ENCODE results near the gene SCAP. TPM values are rescaled to one million over a fixed set of nuclear protein-coding genes. Genes with fewer than 3 reads are reported as not detected.
A peak's percentile ranks its signal among the peaks of the same experiment; 100 is the strongest.

The SCAP gene
- total RNA-seq, 1 donor from 2014 or later = 79.6 TPM

- intact Hi-C loops (cut with micrococcal nuclease) = no loop called here
- no peak for DNase-seq (ENCODE audit: low spot score)
- H3K27me3 Mint-ChIP-seq (ENCODE audit: low read depth) = no peaks in the 10 kb centered on the region
- no peak overlapping the region for H3K4me3 Mint-ChIP-seq (ENCODE audit: low read depth)
- peaks cover 23% of the 10 kb centered on the region for H3K36me3 Mint-ChIP-seq (ENCODE audit: low read depth)
- H3K27ac Mint-ChIP-seq = no peak overlapping the region
- no peaks in the 10 kb centered on the region for H3K9me3 Mint-ChIP-seq
- peaks cover 1% of the 10 kb centered on the region for H3K4me1 Mint-ChIP-seq (ENCODE audit: low read depth)
These were observed 33.8 kb downstream of the SCAP start for GRCh38 chr3:47441796-47442551.

- H3K27ac Mint-ChIP-seq = no peak overlapping the region
These were observed 35.6 kb downstream of the SCAP start for GRCh38 chr3:47440131-47440530.

GRCh38 chr3:47436180-47436579, 39.6 kb downstream of the SCAP start:
- Mint-ChIP-seq H3K27ac (no peak overlapping the region), H3K4me1 (ENCODE audit: low read depth) (peaks cover 6% of the 10 kb centered on the region), H3K36me3 (ENCODE audit: low read depth) (peaks cover 32% of the 10 kb centered on the region), H3K27me3 (ENCODE audit: low read depth) (no peaks in the 10 kb centered on the region), H3K4me3 (ENCODE audit: low read depth) (no peak overlapping the region), H3K9me3 (no peaks in the 10 kb centered on the region)
- no peak for DNase-seq (ENCODE audit: low spot score)
- intact Hi-C loops (cut with micrococcal nuclease) = no loop called here

More at GRCh38 chr3:47440131-47440530, 35.6 kb downstream of the SCAP start:
- Mint-ChIP-seq H3K36me3 (ENCODE audit: low read depth) (peaks cover 21% of the 10 kb centered on the region), H3K4me1 (ENCODE audit: low read depth) (peaks cover 1% of the 10 kb centered on the region), H3K27me3 (ENCODE audit: low read depth) (no peaks in the 10 kb centered on the region), H3K4me3 (ENCODE audit: low read depth) (no peak overlapping the region), H3K9me3 (no peaks in the 10 kb centered on the region)
- intact Hi-C loops (cut with micrococcal nuclease) = no loop called here
- no peak for DNase-seq (ENCODE audit: low spot score)

GRCh38 chr3:47434849-47435248, 40.9 kb downstream of the SCAP start:
- H3K9me3 Mint-ChIP-seq = no peaks in the 10 kb centered on the region
- H3K27ac Mint-ChIP-seq = no peak overlapping the region

GRCh38 chr3:47433796-47434195, 41.9 kb downstream of the SCAP start:
- H3K9me3 Mint-ChIP-seq = no peaks in the 10 kb centered on the region
- H3K4me3 Mint-ChIP-seq (ENCODE audit: low read depth) = no peak overlapping the region
- DNase-seq (ENCODE audit: low spot score) = no peak
- H3K4me1 Mint-ChIP-seq (ENCODE audit: low read depth) = peaks cover 6% of the 10 kb centered on the region
- no peaks in the 10 kb centered on the region for H3K27me3 Mint-ChIP-seq (ENCODE audit: low read depth)
- intact Hi-C loops (cut with micrococcal nuclease) = no loop called here
- H3K27ac Mint-ChIP-seq = no peak overlapping the region
- H3K36me3 Mint-ChIP-seq (ENCODE audit: low read depth) = peaks cover 33% of the 10 kb centered on the region

More at GRCh38 chr3:47434849-47435248, 40.9 kb downstream of the SCAP start:
- Mint-ChIP-seq H3K36me3 (ENCODE audit: low read depth) (peaks cover 35% of the 10 kb centered on the region), H3K4me1 (ENCODE audit: low read depth) (peaks cover 6% of the 10 kb centered on the region), H3K4me3 (ENCODE audit: low read depth) (no peak overlapping the region), H3K27me3 (ENCODE audit: low read depth) (no peaks in the 10 kb centered on the region)
- DNase-seq (ENCODE audit: low spot score) = no peak
- intact Hi-C loops (cut with micrococcal nuclease) = no loop called here

- Mint-ChIP-seq H3K36me3 (ENCODE audit: low read depth) (peaks cover 27% of the 10 kb centered on the region), H3K4me3 (ENCODE audit: low read depth) (no peak overlapping the region)
These were observed 43.1 kb downstream of the SCAP start for GRCh38 chr3:47432673-47433072.

GRCh38 chr3:47431225-47431624, 44.5 kb downstream of the SCAP start:
- no peak overlapping the region for H3K4me3 Mint-ChIP-seq (ENCODE audit: low read depth)
- H3K9me3 Mint-ChIP-seq = no peaks in the 10 kb centered on the region
- H3K27me3 Mint-ChIP-seq (ENCODE audit: low read depth) = no peaks in the 10 kb centered on the region
- no peak for DNase-seq (ENCODE audit: low spot score)
- intact Hi-C loops (cut with micrococcal nuclease) = no loop called here
- peak overlapping the region; percentile 45 for H3K27ac Mint-ChIP-seq
- H3K36me3 Mint-ChIP-seq (ENCODE audit: low read depth) = peaks cover 27% of the 10 kb centered on the region
- H3K4me1 Mint-ChIP-seq (ENCODE audit: low read depth) = peaks cover 6% of the 10 kb centered on the region

More at GRCh38 chr3:47432673-47433072, 43.1 kb downstream of the SCAP start:
- no peak for DNase-seq (ENCODE audit: low spot score)
- Mint-ChIP-seq H3K4me1 (ENCODE audit: low read depth) (peaks cover 6% of the 10 kb centered on the region), H3K9me3 (no peaks in the 10 kb centered on the region), H3K27me3 (ENCODE audit: low read depth) (no peaks in the 10 kb centered on the region), H3K27ac (no peak overlapping the region)
- intact Hi-C loops (cut with micrococcal nuclease) = no loop called here

- intact Hi-C loops (cut with micrococcal nuclease) = no loop called here
- peaks cover 27% of the 10 kb centered on the region for H3K36me3 Mint-ChIP-seq (ENCODE audit: low read depth)
- peaks cover 6% of the 10 kb centered on the region for H3K4me1 Mint-ChIP-seq (ENCODE audit: low read depth)
- no peak overlapping the region for H3K27ac Mint-ChIP-seq
- H3K9me3 Mint-ChIP-seq = no peaks in the 10 kb centered on the region
- no peaks in the 10 kb centered on the region for H3K27me3 Mint-ChIP-seq (ENCODE audit: low read depth)
- no peak overlapping the region for H3K4me3 Mint-ChIP-seq (ENCODE audit: low read depth)
- DNase-seq (ENCODE audit: low spot score) = no peak
These were observed 45.1 kb downstream of the SCAP start for GRCh38 chr3:47430606-47431005.

- no peak overlapping the region for H3K4me3 Mint-ChIP-seq (ENCODE audit: low read depth)
- H3K36me3 Mint-ChIP-seq (ENCODE audit: low read depth) = peaks cover 26% of the 10 kb centered on the region
- peaks cover 6% of the 10 kb centered on the region for H3K4me1 Mint-ChIP-seq (ENCODE audit: low read depth)
- intact Hi-C loops (cut with micrococcal nuclease) = no loop called here
- no peak for DNase-seq (ENCODE audit: low spot score)
- no peak overlapping the region for H3K27ac Mint-ChIP-seq
- H3K9me3 Mint-ChIP-seq = no peaks in the 10 kb centered on the region
- H3K27me3 Mint-ChIP-seq (ENCODE audit: low read depth) = no peaks in the 10 kb centered on the region
These were observed 46.1 kb downstream of the SCAP start for GRCh38 chr3:47429476-47430270.

GRCh38 chr3:47428662-47429061, 47.1 kb downstream of the SCAP start:
- Mint-ChIP-seq H3K4me1 (ENCODE audit: low read depth) (peaks cover 2% of the 10 kb centered on the region), H3K27ac (no peak overlapping the region), H3K4me3 (ENCODE audit: low read depth) (no peak overlapping the region), H3K9me3 (no peaks in the 10 kb centered on the region), H3K36me3 (ENCODE audit: low read depth) (peaks cover 20% of the 10 kb centered on the region), H3K27me3 (ENCODE audit: low read depth) (no peaks in the 10 kb centered on the region)
- DNase-seq (ENCODE audit: low spot score) = no peak
- intact Hi-C loops (cut with micrococcal nuclease) = no loop called here

GRCh38 chr3:47427866-47428265, 47.9 kb downstream of the SCAP start:
- H3K9me3 Mint-ChIP-seq = no peaks in the 10 kb centered on the region
- no peak overlapping the region for H3K4me3 Mint-ChIP-seq (ENCODE audit: low read depth)
- intact Hi-C loops (cut with micrococcal nuclease) = no loop called here
- peaks cover 22% of the 10 kb centered on the region for H3K36me3 Mint-ChIP-seq (ENCODE audit: low read depth)
- H3K4me1 Mint-ChIP-seq (ENCODE audit: low read depth) = no peaks in the 10 kb centered on the region
- no peak overlapping the region for H3K27ac Mint-ChIP-seq
- H3K27me3 Mint-ChIP-seq (ENCODE audit: low read depth) = no peaks in the 10 kb centered on the region
- DNase-seq (ENCODE audit: low spot score) = no peak

- DNase-seq (ENCODE audit: low spot score) = no peak
- Mint-ChIP-seq H3K36me3 (ENCODE audit: low read depth) (peaks cover 24% of the 10 kb centered on the region), H3K4me3 (ENCODE audit: low read depth) (no peak overlapping the region), H3K9me3 (no peaks in the 10 kb centered on the region), H3K27ac (no peak overlapping the region), H3K4me1 (ENCODE audit: low read depth) (peaks cover 9% of the 10 kb centered on the region), H3K27me3 (ENCODE audit: low read depth) (no peaks in the 10 kb centered on the region)
- intact Hi-C loops (cut with micrococcal nuclease) = no loop called here
These were observed 49.8 kb downstream of the SCAP start for GRCh38 chr3:47425959-47426358.

GRCh38 chr3:47425383-47425778, 50.4 kb downstream of the SCAP start:
- Mint-ChIP-seq H3K27me3 (ENCODE audit: low read depth) (no peaks in the 10 kb centered on the region), H3K36me3 (ENCODE audit: low read depth) (peaks cover 26% of the 10 kb centered on the region), H3K4me1 (ENCODE audit: low read depth) (peaks cover 12% of the 10 kb centered on the region), H3K9me3 (no peaks in the 10 kb centered on the region), H3K27ac (no peak overlapping the region), H3K4me3 (ENCODE audit: low read depth) (no peak overlapping the region)
- intact Hi-C loops (cut with micrococcal nuclease) = no loop called here
- no peak for DNase-seq (ENCODE audit: low spot score)

All from activated T-helper 2 cell treated with anti-CD3 and anti-CD28 coated beads, Interferon-gamma antibody, Interleukin-2, Interleukin-4, amounts not matched to agents 10 μg/mL and 5 μg/mL and 100 μg/mL, durations not matched to agents 14 hours and 24 hours and 36 hours (primary cell).